Measurements from ENCODE around the gene RFC4.

The RFC4 gene

DNA sequence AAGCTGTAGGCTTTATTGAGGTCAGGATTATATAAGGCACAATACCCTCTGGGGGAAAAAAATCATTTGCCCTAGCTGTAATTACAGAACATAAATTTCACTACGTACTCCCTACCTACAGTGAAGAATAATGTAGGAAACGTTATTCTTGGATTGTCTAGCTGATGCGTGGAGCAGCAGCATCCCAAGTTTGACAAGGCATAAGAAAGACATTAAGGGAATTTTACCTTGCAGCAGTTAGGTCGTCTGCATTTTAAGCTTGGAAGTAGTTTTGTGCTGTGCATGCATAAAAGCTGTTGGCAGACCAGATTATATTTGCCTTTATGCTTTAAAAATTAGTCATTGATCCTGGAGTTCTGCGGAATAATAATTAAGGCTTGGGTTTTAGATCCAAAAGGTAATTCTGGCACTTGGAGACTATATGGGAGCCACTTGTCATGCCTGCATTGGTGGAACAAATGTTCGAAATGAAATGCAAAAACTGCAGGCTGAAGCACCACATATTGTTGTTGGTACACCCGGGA lies 20.7 kb downstream of the RFC4 start:
- no peak for DNase-seq

- DNase-seq = no peak
Measured at GRCh38 chr3:186784820-186785494, 21.3 kb downstream of the RFC4 start.

DNA sequence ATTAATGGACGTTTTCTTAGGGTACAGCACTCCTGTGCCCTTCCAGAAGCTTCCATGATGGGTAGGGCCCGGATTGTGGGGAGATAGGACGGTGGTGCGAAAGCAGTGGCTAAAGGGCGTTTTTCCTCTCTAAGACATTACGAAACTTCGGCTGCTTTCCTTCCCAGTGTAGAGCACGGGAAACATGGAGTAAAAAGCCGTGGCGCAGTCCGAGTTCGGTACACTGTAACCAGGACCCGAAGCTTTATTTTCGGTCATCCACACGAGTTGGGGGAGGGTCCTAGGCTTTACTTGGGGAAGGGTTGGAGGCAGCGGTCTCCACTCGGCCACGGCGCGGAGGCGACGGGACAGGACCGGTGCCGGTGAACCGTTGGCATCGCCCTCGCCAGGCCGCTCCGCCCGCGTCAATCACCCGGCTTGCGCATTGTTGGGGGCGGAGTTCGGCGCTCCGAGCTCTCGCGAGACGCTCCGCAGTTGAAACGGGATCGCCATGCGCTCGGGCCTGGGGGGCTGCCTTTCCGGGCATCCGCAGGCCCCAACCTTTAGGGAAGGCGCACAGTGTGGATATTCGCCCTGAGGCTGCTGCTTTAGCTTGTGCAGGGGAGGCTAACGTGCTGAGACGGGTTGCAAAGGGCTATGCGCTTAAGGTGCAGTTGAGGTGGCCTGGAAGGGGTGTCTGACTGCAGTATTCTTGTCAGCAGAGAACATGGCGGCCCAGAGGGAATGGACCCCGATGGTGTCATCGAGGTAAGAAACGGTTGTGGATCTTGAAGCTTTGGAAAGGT lies 22.4 kb downstream of the RFC4 start:
- DNase-seq = peak; percentile 66 to 83

GRCh38 chr3:186783058-186783730 lies 23.1 kb downstream of the RFC4 start, which contains the start of gene EIF4A2:
Gene EIF4A2, plus strand, starts transcription at chr3:186783577. Its CDS starts 34 bp downstream, at chr3:186783611.
- DNase-seq = peak; percentile 79 to 92

DNA sequence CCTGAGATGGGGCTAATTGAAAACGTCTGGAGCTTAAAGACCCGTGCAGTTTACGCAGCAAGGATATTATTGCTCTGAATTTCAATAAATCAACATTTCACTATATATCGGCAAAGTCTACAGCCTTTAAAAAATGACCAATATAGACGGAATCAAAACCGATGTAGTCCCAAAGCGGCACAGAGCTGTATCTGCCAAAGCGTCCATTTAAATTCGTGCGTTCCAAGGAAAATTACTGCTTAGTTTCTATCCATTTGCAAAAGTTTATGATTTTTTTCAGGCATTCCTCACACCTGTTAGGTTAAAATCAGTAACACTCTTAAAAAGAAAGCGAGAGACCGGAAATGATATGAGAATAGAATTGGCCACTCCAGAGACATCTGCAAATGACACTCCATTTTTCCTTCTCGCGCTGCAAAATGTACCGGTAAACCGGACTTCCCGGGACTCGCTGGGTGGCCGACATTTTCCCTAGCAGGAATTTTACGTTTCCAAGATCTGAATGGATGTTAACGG lies 23.7 kb downstream of the RFC4 start:
- DNase-seq = no peak

DNA sequence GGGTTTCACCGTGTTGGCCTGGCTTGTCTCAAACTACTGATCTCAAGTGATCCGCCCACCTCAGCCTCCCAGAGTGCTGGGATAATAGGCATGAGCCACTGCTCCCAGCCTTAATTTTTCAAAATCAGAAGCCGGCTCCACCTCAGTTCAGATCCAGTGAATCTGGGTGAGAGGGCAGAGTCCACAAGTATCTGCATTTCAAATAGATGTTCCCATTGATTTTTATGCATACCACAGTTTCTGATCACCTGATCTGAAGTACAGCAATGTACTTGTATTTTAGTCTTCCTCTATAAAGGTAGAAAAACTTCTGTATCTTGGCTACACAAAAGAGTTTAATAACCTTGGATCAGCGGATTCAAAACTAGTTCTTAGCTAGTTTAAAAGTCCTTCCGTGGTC lies 27.1 kb downstream of the RFC4 start:
- no peak for DNase-seq

GRCh38 chr3:186775999-186776398 lies 30.3 kb downstream of the RFC4 start:
- no peak for DNase-seq

GRCh38 chr3:186772701-186773417 lies 33.4 kb downstream of the RFC4 start:
- DNase-seq = no peak

- DNase-seq = no peak
Measured at GRCh38 chr3:186772281-186772694, 34.0 kb downstream of the RFC4 start.

- DNase-seq = no peak
Measured at GRCh38 chr3:186760897-186761447, 45.3 kb downstream of the RFC4 start.

GRCh38 chr3:186760141-186760833 lies 46.0 kb downstream of the RFC4 start:
- DNase-seq = no peak

DNA sequence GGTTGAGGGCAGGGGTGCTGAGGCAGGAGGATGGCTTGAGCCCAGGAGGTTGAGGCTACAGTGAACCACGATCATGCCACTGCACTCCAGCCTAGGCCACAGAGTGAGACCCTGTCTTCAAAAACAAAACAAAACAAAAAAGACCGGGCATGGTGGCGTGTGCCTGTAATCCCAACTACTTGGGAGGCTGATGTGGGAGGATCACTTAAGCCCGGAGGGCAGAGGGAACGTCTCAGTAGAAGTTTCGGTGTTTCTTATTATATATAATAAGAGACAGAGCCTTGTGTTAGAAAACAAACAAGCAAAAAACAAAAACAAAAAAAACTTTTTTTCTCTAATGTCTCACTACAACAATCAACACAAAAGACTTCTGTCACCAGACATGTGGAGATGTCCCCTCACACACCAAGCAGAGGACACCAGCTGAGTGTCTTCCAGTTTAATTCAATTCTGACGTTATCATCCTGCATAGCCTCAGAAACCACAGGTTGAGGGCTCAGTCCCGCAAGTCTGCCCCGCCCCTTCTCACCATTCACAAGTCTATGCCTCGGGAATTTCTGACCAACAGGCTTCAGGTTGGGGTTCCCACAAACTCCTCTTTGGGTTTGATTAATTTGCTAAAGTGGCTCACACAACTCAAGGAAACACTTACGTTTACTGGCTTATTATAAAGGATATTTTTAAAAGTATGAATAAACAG lies 46.9 kb downstream of the RFC4 start:
- no peak for DNase-seq

DNA sequence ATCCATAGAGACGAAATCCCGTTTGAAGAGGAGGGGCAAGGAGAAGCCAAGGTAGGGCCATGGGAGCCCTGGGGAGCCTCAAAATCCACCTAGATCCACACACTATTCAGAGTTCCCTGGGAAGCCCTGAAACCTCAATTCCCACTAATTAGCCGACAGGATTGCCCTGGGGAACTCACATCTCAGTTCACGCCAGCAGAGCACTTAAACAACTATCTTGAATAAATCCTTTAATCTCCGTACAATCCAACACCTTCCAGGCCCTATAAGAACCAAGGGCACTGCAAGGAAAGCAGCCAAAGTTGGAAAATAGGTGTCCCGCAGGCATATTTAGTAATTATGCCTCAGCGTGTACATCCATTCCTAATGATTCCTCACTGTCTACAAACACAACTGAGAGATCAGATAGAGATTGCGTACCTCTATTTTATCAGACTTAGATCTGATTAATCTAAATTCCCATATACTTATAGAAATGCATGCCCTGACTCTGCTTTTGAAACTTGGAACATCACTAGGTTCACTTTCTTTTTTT lies 48.5 kb downstream of the RFC4 start:
- DNase-seq = no peak

GRCh38 chr3:186757214-186757613 lies 49.1 kb downstream of the RFC4 start:
- no peak for DNase-seq

DNA sequence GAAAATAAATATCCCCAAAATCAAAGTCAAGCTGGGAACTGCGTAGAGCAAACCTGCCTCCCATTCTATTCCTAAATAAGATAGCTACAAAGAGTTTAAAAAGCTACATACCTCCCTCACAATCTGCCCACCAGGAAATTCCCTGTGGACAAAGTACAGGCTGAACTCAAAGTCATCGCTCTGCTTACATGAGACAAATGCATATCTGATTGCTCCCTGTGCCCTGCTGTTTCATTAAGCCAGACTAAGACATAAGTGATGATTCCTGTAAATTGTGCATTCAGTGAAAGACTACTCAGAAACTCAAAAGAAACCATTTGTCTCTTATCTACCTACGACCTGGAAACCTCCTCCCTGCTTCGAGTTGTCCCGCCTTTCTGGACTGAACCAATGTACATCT lies 51.4 kb downstream of the RFC4 start:
- no peak for DNase-seq

DNA sequence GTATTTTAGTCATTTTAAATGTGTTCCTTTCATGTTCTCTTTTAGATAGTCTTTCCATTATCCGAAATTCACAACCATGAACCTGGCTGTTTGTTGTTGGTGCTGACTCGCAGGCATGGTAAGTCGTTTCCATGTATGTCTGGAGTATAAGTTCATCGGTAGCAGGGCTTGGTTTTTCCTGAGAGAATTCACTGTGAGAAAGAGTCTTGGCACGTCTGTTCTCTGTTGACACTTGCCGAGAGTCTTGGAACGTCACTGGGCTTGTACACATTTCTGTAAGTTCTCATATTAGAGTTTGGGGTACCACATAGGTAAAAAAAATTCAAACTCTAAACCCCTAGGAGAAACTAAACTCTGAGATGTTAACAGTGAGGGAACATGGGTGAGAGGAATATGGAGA lies 52.3 kb downstream of the RFC4 start:
- no peak for DNase-seq

DNA sequence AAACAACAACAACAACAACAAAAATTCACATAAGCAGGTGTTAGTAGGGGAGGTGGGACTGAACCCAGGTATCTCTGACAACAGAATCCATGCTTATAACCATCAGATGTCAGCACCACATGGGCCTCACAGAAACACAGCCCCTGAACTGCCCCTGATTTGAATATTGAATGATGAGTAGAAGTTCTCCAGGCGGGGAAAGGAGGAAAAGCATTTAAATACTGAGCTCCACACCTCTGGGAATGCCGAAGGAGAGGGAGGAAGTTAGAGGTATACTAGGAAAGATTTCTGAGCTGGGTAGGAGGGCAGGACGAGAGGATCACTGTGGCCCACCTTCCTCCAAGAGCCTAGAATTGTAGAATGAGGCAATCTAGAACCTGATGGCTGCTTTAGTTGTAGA lies 54.8 kb downstream of the RFC4 start:
- DNase-seq = no peak

DNA sequence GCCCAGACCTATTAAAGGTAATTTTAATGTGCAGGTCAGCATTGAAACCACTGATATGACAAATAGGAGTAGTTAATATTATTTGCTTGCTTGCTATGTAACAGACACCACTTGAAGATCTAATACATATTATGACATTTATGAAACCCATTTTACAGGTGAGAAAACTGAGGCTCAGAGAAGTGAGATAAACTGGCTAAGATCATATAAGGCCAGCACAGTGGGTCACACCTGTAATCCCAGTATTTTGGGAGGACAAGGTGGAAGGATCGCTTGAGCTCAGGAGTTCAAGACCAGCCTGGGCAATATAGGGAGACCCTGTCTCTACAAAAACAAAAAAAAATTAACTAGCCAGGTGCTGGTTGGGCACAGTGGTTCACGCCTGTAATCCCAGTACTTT lies 56.0 kb downstream of the RFC4 start:
- DNase-seq = no peak

DNA sequence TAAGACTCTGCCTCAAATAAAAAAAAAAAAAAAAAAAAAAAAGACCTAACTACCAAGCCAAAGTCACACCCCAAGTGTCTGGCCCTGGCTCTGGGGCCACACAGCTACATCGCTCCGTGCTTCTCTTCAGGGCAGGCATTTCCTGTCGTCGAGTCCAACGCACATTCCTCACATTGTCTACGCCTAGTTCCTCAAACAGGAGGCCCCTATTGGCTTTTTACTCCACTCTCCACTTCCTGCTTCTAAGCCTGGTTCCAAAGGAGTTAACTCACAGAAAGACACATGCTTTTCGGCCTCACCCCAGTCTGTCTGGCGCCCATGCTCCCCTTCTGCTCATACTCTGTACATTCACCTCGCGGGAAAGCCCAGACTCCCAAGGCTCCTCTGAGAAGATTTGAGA lies 60.3 kb downstream of the RFC4 start:
- no peak for DNase-seq

DNA sequence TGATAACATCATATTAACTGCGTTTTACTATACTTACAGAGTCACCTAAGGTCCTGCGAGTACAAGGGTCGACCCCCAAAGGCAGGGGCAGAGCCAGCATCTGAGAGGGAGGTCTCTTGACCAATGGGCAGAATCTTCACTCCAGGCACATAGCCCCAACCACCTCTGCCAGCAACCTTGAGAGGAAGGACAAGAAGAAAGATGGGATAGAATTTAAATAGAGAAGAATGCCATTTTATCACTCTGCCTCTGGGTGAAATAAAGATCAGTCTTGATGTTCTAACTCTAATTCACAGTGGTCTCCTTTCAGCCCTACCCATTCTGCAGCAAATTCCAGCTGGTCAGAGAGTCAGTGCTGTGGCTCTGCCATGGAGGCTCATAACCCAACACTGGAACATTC lies 62.6 kb downstream of the RFC4 start:
- no peak for DNase-seq
